GM11168 (cell line): Measurements from ENCODE around the gene WSCD1.

ENCODE experiments used
- in situ Hi-C: fragments of 300-500 bp; cut with MboI; formaldehyde crosslinking; loops from one replicate; pipeline ENCODE4 v1.12.0; 2022; ENCODE audit warnings: low sequenced_read_pairs; ENCODE audit not compliant: unreplicated experiment

The WSCD1 gene

DNA sequence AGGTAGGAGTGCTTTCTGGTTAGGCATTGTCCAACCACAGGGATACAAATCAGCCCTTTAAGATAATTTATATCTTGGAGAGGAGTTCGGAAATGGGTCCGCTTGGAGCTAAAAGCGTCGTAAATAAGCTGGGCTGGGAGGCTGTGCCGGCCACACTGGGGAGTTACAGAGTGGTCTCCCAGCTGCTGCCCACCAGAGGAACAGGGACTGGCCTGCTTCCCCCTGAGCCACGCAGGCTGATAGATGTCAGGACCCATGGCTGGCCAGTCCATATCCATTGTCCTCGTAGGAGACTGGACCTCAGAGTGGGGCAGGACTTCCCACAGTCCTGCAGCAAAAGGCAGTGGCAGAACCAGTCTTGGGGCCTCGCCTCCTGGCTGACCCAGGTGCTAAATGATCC is 12.6 kb upstream of the WSCD1 start:
- in situ Hi-C loops: no loop called here

DNA sequence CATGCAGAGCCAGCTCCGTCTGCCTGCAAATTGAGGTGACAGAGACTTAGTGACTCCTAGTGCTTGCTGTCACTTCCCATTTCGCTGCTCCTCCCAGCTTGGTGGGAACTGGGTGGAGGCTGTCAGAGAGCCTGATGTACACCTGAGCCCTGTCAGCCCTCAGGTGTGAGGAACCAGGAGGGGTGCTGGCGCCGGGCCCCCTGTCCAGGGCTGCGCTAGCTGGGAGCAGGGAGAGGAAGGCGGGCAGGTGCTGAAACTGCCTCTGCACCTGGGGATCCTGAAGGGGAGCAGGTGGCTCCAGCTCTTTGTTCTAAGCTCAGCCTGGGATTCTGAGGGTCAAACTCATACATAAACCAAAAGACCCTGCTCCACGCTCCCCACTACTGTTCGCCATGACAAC is 10.8 kb upstream of the WSCD1 start:
- in situ Hi-C loops: no loop called here

DNA sequence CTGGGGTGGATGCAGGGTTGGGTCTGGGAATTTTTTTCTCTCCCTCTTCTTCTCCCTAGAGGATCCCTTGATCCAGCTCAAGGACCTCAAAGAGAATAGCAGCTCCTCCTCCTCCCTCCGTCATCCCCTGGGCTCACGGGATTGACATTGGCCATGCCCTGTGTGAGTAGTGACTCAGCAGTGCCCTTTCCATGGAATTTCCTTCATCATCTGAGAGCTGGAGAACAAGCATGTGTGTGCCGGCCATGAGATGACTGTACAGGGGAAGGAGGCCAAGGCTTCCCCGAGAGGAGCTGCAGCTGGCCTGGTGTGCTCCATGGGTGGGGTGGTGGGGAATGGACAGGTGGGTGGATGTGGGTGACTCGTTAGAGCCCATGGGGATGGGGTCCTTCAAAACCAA is 8.9 kb upstream of the WSCD1 start:
- in situ Hi-C loops: no loop called here

DNA sequence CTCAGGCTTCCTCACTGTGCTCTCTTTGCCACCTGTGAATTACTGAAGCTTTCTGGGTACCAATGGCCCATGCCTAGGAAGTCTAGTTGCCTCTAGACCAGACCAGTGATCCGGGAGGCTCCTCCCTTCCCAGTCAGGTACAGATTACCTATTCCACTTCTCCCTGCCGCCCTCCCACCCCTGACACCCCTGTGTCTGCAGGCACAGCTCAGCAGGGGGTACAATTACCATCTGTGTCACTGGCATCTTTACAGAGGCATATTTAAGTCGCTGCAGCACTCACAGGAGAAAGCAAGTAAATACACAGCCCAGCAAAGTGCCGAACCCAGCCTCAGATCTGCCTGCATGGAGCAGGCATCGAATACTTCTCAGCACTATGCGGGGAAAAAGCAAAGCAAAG is 5.3 kb upstream of the WSCD1 start:
- in situ Hi-C loops: no loop called here

DNA sequence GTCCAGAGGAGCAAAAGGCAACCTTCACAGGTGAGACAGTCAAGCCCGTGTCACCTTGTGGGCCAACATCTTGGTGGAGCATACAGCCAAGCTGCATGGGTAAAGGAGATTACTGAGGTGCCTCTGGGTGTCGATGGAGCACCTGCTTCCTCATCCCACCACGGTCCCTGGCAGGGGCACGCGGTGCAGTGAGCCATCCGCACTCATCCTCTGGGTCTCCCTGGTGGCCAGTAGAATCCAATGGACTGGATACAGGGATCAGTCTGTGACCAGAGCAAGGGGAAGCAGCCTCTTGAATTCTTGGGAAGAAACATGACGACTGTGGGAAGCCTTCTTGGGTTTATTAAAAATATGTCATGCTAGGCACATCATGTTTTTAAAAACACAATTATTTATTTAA is 4.8 kb upstream of the WSCD1 start:
- in situ Hi-C loops: no loop called here

DNA sequence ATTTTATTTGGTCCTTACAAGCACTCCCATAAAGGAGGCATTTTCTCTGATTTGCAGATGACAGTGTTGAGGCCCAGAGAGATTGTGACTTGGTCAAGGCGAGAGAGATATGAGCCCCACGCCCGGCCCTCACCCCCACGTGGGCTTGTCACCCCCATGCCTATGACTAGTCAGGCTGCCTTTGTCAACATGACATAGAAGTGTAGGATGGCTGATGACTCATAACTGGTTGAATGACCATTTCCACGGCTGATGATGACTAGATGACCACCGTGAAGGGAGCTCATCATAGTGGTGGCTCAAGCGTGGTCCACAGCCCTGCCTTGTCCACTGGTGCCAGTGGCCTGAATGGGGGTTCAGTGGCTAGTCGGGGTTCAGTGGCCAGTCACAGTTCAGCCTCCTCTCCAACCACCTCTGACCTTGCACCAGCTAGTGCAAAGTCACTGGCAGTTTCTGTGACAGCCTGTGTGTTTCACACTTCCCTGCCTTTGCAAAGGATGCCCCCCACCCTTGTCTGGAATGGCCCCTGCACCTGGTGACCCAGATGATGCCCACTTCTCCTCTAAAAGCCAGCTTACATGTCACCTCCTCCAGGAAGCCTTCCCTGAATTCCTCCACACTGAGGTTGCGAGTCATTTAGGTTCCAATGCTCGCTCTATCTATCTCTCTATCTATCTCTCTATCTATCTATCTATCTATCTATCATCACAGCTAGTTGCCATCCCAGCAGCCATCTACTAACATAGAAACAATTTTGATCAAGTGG is 3.8 kb upstream of the WSCD1 start:
- in situ Hi-C loops: no loop called here

DNA sequence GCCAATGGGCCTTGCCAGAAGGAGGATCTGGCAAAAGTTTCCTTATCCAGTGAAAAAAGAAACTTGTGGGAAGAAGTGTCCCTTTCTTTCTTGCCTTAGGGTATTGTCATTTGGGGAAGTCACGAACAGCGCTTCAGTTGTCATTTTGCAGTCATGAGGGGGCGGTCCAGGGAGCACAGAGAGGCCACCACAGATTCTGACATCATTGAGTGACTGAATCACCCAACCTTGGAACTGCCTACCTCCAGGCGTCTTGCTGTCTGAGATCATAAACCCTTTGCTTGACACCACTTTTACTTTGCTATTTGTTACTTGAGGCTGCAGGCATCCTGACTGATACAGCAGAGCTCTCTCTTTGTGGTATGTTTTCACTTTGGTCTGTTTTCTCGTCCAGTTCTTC is 3.1 kb upstream of the WSCD1 start:
- in situ Hi-C loops: no loop called here

DNA sequence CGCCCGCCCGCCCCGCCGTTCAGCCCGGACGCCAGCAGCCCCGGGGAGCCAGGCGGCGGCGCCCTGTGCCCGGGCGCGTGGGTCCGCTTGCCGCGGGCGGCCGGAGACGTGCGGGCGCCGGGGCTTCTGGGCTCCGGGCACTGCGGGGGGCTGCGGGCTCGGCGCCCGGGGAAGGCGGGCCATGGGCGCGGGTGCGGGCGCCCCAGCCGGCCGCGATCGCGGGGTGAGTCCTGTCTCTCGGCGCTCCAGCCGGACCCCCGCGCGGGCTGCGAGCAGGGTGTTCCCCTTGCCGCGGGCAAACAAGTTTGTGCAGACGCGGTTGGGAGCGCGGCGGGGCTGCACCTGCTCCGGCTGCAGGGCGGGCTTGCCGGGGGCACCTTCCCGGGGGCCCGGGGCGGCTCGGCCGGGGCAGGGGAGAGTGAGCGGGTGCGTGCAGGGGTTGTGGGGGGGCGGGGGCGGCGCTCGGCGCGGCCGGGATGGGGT is 292 bp downstream of the WSCD1 start:
- in situ Hi-C loops: no loop called here

DNA sequence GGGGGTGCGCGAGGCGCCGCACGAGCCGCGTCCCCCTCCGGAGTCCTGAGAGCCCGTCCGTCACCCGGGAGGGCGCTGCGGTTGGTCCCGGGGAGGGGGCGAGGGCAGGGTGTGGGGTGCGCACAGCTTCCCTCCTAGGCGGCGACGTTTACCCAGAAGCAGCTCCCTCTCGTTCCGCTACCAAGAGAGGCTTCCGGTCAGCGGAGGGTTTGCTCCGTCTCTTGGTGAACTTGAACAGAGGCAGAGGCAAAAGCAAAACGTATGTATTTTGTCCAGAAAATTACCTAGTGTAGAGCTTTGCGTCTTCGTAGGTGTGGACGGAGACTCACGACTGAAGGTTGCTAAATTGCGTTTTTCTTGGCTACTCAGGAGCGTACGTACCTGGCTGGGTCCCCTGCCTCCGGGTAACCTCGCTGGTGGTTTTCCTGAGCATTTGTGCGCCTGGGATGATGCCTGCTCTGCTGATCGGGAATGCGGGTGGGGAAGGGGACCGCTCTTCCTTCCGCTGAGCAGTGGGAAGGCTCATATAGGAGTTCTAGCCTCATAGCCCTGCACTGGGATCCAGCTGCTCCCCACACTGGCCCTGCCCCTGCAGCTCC is 833 bp downstream of the WSCD1 start:
- in situ Hi-C loops: no loop called here

DNA sequence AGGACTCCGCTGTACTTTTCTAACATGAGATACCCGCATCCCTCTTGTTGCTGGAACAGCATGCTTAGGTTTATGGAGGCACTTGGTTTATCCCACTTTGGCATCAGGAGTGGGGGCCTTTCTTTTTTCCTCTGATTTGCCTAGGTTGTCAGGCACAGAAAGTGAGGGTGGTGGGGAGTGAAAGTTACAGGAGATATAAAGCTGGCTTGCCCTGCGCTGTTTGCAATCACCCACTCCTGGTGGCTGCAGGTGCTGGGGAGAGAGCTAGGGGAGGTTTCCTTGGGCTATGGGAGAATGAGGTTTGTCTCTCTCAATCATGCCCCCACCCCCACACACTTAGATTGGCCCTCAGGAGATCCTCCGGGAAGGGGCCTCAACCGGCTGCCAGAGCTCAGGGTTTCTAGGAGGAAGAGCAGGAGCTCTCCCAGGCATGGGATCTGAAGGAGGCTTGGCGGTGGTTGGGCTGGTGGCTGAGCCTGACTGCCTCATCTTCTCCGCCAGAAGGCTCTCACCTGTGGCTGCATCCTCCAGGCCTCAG is 1.4 kb downstream of the WSCD1 start:
- in situ Hi-C loops: no loop called here

DNA sequence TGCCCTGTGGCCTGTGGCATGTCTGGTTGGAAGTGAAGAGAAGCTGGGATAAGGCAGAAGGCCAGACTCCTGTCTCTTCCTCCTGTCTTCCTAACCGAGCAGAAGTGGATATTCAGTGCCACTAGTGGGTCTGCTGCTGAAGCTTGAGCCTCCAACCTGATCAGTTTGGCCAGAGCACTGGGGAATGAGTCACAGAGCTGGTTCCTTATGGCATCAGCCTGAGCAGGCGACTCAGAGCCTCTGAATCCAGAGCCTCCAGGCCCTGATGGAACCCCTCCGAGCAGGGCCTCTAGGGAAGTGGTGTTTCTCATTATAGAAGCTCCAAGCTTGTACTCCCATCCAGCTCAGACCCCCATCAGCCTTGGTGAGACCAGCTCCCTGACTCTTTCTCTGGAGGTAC is 2.0 kb downstream of the WSCD1 start:
- in situ Hi-C loops: no loop called here

DNA sequence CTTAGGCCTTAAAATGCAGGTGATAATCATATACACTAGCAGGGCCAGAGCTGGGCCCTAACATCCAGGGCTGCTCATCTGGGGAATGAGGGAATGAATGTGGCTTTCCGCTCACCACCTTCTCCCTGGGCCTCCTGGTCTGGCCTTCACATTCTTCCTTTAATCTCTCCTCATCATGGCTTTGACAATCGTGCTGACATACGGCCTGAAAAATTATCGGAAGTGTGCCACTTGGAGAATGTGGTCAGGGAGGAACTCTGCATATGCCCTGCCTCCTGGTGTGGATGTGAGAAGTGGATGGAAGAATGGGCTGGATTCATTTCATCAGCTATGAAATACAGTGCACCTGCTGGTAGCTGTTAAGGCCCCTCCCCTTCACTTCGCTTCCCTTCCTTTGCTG is 2.4 kb downstream of the WSCD1 start:
- in situ Hi-C loops: no loop called here

DNA sequence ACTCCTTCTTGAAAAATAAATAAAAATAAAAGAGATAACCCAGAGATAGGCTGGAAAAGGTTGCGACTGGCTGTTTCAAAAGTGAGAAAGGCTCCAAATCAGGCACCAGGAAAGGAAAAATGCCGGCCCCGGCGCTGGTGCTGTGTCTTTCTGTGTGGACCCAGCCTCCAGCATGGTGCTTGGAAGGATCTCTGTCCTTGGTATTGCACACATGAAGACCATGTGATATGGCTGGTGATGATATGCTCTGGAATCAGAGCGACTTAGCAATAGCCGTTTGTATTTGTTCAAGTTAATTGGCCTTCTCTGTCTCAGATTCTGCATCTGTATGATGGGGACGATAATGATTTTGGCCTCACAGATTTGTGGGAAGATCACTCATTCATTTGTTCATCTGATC is 3.4 kb downstream of the WSCD1 start:
- in situ Hi-C loops: no loop called here

DNA sequence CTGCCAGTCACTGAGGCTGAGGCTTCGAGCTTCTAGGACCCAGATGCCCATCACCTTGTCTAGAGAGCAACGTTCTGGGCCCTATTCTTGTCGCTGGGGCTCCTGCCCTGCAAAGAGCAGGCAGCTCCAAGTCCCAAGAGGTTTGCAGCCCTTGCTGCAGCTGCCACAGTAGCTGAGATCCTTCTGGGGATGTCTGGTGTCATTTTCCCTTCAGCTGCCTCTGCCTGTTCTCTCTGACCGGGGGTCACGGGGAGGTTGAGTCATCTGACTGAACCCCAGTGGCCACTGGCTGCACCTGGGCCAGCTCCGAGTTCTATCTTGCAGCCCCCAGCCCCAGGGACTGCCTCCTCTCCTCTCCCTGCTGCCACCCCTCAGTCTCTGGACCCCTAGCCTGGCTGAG is 4.9 kb downstream of the WSCD1 start:
- in situ Hi-C loops: no loop called here

DNA sequence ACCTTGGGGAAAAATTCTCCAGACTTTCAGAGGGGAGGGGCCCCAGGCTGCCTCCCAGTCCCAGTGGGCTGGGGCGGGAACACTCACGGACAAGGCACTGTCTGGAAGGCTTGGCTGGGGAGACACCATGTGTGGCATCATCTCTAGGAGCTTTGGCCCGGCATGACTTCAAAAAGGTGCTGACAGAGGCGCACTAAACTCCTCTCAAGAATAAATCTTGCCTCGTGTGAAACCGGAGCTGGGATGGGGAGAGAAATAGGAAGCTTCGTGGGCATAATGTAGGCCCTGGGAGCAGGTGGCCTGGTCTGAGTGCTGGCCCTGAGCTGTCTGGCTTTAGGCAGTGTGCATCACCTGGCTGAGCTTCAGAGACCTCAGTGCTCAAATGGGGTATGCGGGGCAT is 5.7 kb downstream of the WSCD1 start:
- in situ Hi-C loops: no loop called here

DNA sequence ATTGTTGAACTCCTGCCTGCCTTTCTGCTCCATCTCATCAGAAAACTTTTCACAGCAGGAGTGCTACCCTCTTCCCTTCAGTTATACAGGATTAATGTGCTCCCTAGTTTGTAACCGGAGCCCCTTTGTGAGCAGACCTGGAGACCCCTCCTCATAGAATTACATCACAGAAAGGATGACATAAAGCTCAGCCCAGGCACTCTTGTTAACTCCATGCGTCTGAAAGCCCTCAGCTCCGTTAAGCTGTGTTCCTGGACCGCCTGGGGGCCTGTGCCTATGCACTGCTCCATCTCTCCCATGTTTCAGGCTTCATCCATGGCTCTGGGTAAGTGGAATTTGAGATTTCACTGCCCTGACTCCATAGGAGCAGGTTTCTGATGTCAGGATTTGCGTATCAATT is 7.6 kb downstream of the WSCD1 start:
- in situ Hi-C loops: no loop called here

DNA sequence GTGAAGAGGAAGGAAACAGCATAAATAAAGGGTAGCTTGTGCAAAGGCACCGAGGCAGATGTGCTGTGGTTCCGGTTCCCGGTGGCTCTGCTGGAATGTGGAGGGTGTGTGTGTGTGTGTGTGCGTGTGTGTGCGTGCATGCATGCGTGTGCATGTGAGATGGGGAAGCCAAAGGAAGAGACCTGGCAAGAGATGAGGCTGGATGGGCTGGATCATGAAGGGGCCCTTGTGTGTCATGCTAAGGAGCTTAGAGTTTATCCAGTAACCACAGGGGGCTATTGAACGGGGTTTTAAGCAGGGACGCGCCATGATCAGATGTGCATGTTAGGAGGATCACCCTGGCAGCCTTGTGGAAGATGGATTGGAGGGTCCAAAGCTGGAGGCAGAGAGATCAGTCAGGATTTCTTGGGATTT is 8.3 kb downstream of the WSCD1 start:
- in situ Hi-C loops: no loop called here

DNA sequence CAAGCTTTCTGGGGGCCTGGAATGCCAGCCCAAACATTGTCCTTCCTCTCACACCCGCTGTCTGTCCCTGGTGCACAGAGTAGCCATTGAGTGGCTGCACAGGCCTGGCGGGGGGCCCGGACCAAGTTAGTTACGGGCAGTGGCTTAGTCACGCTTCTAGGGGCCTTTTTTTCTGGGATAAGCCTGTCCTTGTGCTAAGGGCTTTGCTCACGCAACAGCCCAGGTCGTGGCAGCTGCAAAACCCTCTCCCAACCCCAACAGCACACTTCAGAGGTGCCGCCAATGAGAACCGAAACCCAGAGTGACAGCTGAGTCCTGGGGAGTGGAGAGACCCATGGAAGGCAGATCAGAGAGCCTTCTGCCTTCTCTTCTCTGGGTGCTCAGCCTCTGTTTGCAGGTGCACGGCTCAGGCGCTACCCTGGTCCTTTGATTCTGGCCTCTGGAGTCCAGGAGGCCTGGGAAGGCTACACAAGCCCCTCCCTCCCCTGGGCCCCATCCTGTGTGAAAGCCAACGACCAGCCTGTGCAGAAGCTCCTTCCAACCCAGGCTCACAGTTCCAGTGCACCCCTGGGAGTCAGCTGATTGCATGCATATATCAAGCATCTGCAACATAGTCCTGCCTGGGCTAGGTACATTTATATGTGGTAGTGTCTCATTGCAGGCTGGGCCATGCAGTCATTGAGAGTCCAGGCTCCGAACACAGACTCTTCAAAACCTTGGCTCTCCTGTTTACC is 9.1 kb downstream of the WSCD1 start:
- in situ Hi-C loops: no loop called here

DNA sequence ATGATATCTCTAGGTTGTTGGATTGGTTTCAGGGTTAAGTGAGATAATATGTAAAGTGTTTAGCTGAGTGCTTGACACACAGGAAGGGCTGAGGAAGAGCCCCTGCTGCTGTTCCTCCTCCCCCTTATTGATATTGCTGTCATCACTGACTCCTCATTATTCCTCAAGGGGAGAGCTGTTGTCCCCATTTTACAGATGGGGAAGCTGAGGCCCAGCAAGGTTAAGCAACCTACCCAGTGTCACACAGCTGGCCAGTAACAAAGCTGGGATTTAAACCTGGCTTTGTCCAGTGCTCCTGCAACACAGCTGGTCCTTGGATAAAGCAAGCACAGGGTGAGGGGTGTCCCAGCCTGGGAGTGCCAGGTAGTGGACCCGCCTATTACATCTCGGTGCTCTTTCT is 9.8 kb downstream of the WSCD1 start:
- in situ Hi-C loops: no loop called here

DNA sequence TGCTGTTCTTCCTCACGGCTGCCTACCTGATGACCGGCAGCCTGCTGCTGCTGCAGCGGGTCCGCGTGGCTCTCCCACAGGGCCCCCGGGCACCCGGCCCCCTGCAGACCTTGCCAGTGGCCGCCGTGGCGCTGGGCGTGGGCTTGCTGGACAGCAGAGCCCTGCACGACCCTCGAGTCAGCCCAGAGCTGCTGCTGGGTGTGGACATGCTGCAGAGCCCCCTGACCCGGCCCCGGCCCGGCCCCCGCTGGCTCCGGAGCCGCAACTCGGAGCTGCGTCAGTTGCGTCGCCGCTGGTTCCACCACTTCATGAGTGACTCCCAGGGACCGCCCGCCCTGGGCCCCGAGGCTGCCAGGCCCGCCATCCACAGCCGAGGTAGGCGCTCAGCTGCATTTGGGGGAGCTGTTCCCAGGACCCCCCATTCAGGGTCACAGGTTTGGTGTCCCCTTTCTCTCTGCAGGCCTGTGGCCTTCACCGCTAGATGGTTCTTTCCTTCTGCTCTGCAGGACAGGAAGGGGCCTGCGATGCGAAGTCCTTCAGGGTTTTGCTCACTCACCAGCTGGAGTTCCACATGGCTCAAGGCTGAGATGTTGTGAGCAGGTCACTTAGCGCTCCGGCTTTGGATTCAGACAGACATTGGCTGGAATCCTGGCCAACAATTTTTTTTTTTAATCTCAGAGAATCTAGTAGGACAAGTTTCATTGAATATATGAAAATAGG is 10.7 kb downstream of the WSCD1 start:
- in situ Hi-C loops: no loop called here

DNA sequence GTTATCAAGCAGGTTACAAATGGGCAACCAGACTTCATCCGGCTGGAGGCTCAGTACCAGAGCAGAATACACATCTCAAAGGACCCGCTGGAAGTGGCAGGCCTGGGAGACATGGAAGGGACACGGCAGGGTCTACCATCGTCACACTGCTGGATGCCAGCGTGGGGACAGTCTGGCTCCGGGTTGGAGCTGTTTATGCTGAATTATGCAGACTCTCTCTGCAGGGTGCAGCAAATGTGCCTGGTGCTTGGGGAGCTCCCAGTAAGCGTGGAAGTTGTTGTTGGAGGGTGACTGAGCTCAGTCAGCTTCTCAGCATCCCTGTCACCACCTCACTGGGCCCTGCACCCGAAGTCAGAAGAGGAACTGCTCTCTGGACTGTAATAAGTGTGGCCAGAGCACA is 12.2 kb downstream of the WSCD1 start:
- in situ Hi-C loops: no loop called here
